Mesenchymal stem cell (in vitro differentiated cells and primary cell): ENCODE results near the gene CRYL1.
"Not testable (repeated sequence)": the region's sequence is repeated elsewhere in the genome, so short reads cannot be mapped to it uniquely, and the experiment has no call there.

Source experiments
- DNase-seq: peaks from one replicate; pipeline ENCODE4 v3.0.0-alpha.2; 2013
- H2AFZ ChIP-seq: one replicate; pipeline ENCODE4 v1.6.1; 2013; ENCODE audit warnings: low read depth, mild to moderate bottlenecking, control low read depth, inconsistent platforms, low read length, moderate library complexity
- H2AK5ac ChIP-seq: 2 replicates; pipeline ENCODE4 v1.6.1; 2013; ENCODE audit warnings: low read length, moderate library complexity, mild to moderate bottlenecking, inconsistent platforms; ENCODE audit not compliant: severe bottlenecking
- H2BK120ac ChIP-seq: one replicate; pipeline ENCODE4 v1.6.1; 2013; ENCODE audit warnings: low read depth, mild to moderate bottlenecking, inconsistent platforms, low read length, moderate library complexity
- H2BK12ac ChIP-seq, 2 experiments: one replicate each; pipeline ENCODE4 v1.6.1; 2013; ENCODE audit warnings: inconsistent platforms in 2 of 2, low read length in 2 of 2, mild to moderate bottlenecking in 2 of 2, moderate library complexity in 2 of 2, control low read depth in 1 of 2
- H2BK15ac ChIP-seq: one replicate; pipeline ENCODE4 v1.6.1; 2013; ENCODE audit warnings: mild to moderate bottlenecking, low read depth, inconsistent platforms; ENCODE audit not compliant: poor library complexity, severe bottlenecking
- H2BK5ac ChIP-seq: 2 replicates; pipeline ENCODE4 v1.6.1; 2013; ENCODE audit warnings: low read depth, mild to moderate bottlenecking, low read length, control low read depth, inconsistent platforms; ENCODE audit not compliant: poor library complexity, severe bottlenecking
- H3K14ac ChIP-seq, 2 experiments: one replicate each; pipeline ENCODE4 v1.6.1; 2013; ENCODE audit warnings: inconsistent platforms in 2 of 2, low read length in 2 of 2, control low read depth in 1 of 2, mild to moderate bottlenecking in 1 of 2, moderate library complexity in 1 of 2
- H3K18ac ChIP-seq, 2 experiments: one replicate each; pipeline ENCODE4 v1.6.1; 2013; ENCODE audit warnings: inconsistent platforms in 2 of 2, low read length in 2 of 2, control low read depth in 1 of 2, low read depth in 1 of 2, mild to moderate bottlenecking in 1 of 2
- H3K23ac ChIP-seq, 2 experiments: one replicate each; pipeline ENCODE4 v1.6.1; 2013; ENCODE audit warnings: inconsistent platforms in 2 of 2, low read length in 2 of 2, mild to moderate bottlenecking in 2 of 2, moderate library complexity in 2 of 2, control low read depth in 1 of 2
- H3K27ac ChIP-seq: 2 replicates; pipeline ENCODE4 v1.5.1; 2013; ENCODE audit warnings: mild to moderate bottlenecking, moderate library complexity, low read length, control low read depth, inconsistent platforms; ENCODE audit not compliant: poor library complexity, severe bottlenecking
- H3K27me3 ChIP-seq, 2 experiments: 2 replicates each; pipeline versions ENCODE4 v1.6.1 to v1.7.0; 2013; ENCODE audit warnings: low read length in 2 of 2, mild to moderate bottlenecking in 2 of 2, moderate library complexity in 2 of 2, control low read depth in 1 of 2, inconsistent platforms in 1 of 2; ENCODE audit not compliant: control insufficient read depth in 1 of 2, insufficient read depth in 1 of 2
- H3K36me3 ChIP-seq, 2 experiments: 2 replicates each; pipeline versions ENCODE4 v1.6.1 to v1.7.0; 2013; ENCODE audit warnings: low read length in 2 of 2, control low read depth in 1 of 2, inconsistent platforms in 1 of 2, low read depth in 1 of 2, mild to moderate bottlenecking in 1 of 2; ENCODE audit not compliant: insufficient read depth in 2 of 2, control insufficient read depth in 1 of 2
- H3K4ac ChIP-seq, 2 experiments: one replicate each; pipeline ENCODE4 v1.6.1; 2013; ENCODE audit warnings: inconsistent platforms in 2 of 2, low read length in 2 of 2, mild to moderate bottlenecking in 2 of 2, moderate library complexity in 2 of 2, control low read depth in 1 of 2, low read depth in 1 of 2
- H3K4me1 ChIP-seq: 2 replicates; pipeline ENCODE4 v1.6.1; 2013; ENCODE audit warnings: low read depth, low read length, control low read depth; ENCODE audit not compliant: control insufficient read depth, insufficient read depth
- H3K4me2 ChIP-seq: 2 replicates; pipeline ENCODE4 v1.6.1; 2013; ENCODE audit warnings: low read length, mild to moderate bottlenecking, inconsistent platforms; ENCODE audit not compliant: poor library complexity, severe bottlenecking
- H3K4me3 ChIP-seq, 2 experiments: 2 replicates each; pipeline versions ENCODE4 v1.5.1 to v1.7.0; 2013; ENCODE audit warnings: low read length in 2 of 2, mild to moderate bottlenecking in 2 of 2, control low read depth in 1 of 2, low read depth in 1 of 2; ENCODE audit not compliant: insufficient read depth in 1 of 2
- H3K79me1 ChIP-seq: replicated peaks from 2 replicates; pipeline ENCODE4 v1.6.1; 2013; ENCODE audit warnings: mild to moderate bottlenecking, control low read depth, low read length, inconsistent platforms; ENCODE audit not compliant: poor library complexity, severe bottlenecking
- H3K9ac ChIP-seq: 2 replicates; pipeline ENCODE4 v1.7.0; 2013; ENCODE audit warnings: mild to moderate bottlenecking, low read length, moderate library complexity
- H3K9me3 ChIP-seq: 2 replicates; pipeline ENCODE4 v1.7.0; 2013; ENCODE audit warnings: mild to moderate bottlenecking, low read length; ENCODE audit not compliant: control insufficient read depth
- H4K8ac ChIP-seq: one replicate; pipeline ENCODE4 v1.6.1; 2013; ENCODE audit warnings: inconsistent platforms, mild to moderate bottlenecking, low read length, moderate library complexity
- H4K91ac ChIP-seq: one replicate; pipeline ENCODE4 v1.6.1; 2013; ENCODE audit warnings: mild to moderate bottlenecking, low read length, inconsistent platforms
- WGBS: methylation state at CpG from one replicate; pipeline ENCODE4 v1.1.7; 2013; ENCODE audit warnings: mixed read lengths; 5-methylcytosine and 5-hydroxymethylcytosine counted together

The CRYL1 gene

GRCh38 chr13:20438801-20439200 lies 86.9 kb downstream of the CRYL1 start:
- 95% methylated on average over 5 of the region's 6 CpGs for WGBS
- no peak overlapping the region for H2AFZ ChIP-seq
- H3K9me3 ChIP-seq: no peaks in the 10 kb centered on the region
- H3K4me3 ChIP-seq: no peak overlapping the region
- no peak overlapping the region for H3K23ac ChIP-seq
- no peak overlapping the region for H3K18ac ChIP-seq
- no peak overlapping the region for H3K14ac ChIP-seq
- no peak overlapping the region for H3K4me2 ChIP-seq
- no peak overlapping the region for H2AK5ac ChIP-seq
- no peak for DNase-seq
- no peak overlapping the region for H4K8ac ChIP-seq
- no peaks in the 10 kb centered on the region for H3K4me1 ChIP-seq
- H4K91ac ChIP-seq: no peak overlapping the region
- H3K27ac ChIP-seq: no peak overlapping the region
- H2BK120ac ChIP-seq: no peak overlapping the region
- H2BK5ac ChIP-seq: no peak overlapping the region
- H3K27me3 ChIP-seq: no peaks in the 10 kb centered on the region
- H3K9ac ChIP-seq: no peak overlapping the region
- no peak overlapping the region for H2BK12ac ChIP-seq
- H2BK15ac ChIP-seq: no peak overlapping the region
- H3K4ac ChIP-seq: no peak overlapping the region
- no peaks in the 10 kb centered on the region for H3K79me1 ChIP-seq
- no peaks in the 10 kb centered on the region for H3K36me3 ChIP-seq

- no peak overlapping the region for H2BK12ac ChIP-seq
- H2AFZ ChIP-seq: no peak overlapping the region
- H2BK5ac ChIP-seq: no peak overlapping the region
- H3K18ac ChIP-seq: no peak overlapping the region
- H3K9ac ChIP-seq: no peak overlapping the region
- H3K4me1 ChIP-seq: no peaks in the 10 kb centered on the region
- no peak overlapping the region for H3K14ac ChIP-seq
- H3K27ac ChIP-seq: no peak overlapping the region
- H3K36me3 ChIP-seq: peaks cover 3 to 5% of the 10 kb centered on the region in 2 experiments
- no peaks in the 10 kb centered on the region for H3K9me3 ChIP-seq
- H4K8ac ChIP-seq: no peak overlapping the region
- H2AK5ac ChIP-seq: no peak overlapping the region
- no peaks in the 10 kb centered on the region for H3K27me3 ChIP-seq
- no peak overlapping the region for H3K23ac ChIP-seq
- no peak overlapping the region for H2BK15ac ChIP-seq
- no peak overlapping the region for H3K4me3 ChIP-seq
- H4K91ac ChIP-seq: no peak overlapping the region
- H2BK120ac ChIP-seq: no peak overlapping the region
- H3K4me2 ChIP-seq: no peak overlapping the region
- H3K79me1 ChIP-seq: no peaks in the 10 kb centered on the region
- no peak overlapping the region for H3K4ac ChIP-seq
- 94% methylated on average over 10 of the region's 10 CpGs for whole genome bisulfite sequencing
- no peak for DNase-seq
Observed at GRCh38 chr13:20436505-20436904, 89.2 kb downstream of the CRYL1 start.

- no peak overlapping the region for H3K9ac ChIP-seq
- H3K23ac ChIP-seq: no peak overlapping the region
- DNase-seq: no peak
- no peak overlapping the region for H2AK5ac ChIP-seq
- H2AFZ ChIP-seq: no peak overlapping the region
- H3K18ac ChIP-seq: no peak overlapping the region
- H3K9me3 ChIP-seq: no peaks in the 10 kb centered on the region
- no peak overlapping the region for H2BK5ac ChIP-seq
- H4K91ac ChIP-seq: no peak overlapping the region
- H3K79me1 ChIP-seq: no peaks in the 10 kb centered on the region
- peaks cover 8 to 9% of the 10 kb centered on the region in 2 experiments for H3K36me3 ChIP-seq
- H3K4me1 ChIP-seq: peaks cover 5% of the 10 kb centered on the region
- H3K4me2 ChIP-seq: no peak overlapping the region
- H3K27me3 ChIP-seq: no peaks in the 10 kb centered on the region
- no peak overlapping the region for H3K14ac ChIP-seq
- H3K27ac ChIP-seq: no peak overlapping the region
- no peak overlapping the region for H2BK12ac ChIP-seq
- no peak overlapping the region for H3K4me3 ChIP-seq
- H2BK15ac ChIP-seq: no peak overlapping the region
- H4K8ac ChIP-seq: no peak overlapping the region
- WGBS: 95% methylated on average over 53 of the region's 57 CpGs
- H2BK120ac ChIP-seq: no peak overlapping the region
- no peak overlapping the region for H3K4ac ChIP-seq
Observed at GRCh38 chr13:20435616-20436368, 89.9 kb downstream of the CRYL1 start.

- not testable (repeated sequence) for H3K4me2 ChIP-seq, H3K4me3 ChIP-seq, H2AFZ ChIP-seq, H3K27ac ChIP-seq, DNase-seq, H4K8ac ChIP-seq, H3K9me3 ChIP-seq, H3K27me3 ChIP-seq, H2AK5ac ChIP-seq, H4K91ac ChIP-seq, H3K79me1 ChIP-seq, H3K4ac ChIP-seq, H3K4me1 ChIP-seq, H2BK120ac ChIP-seq, H3K23ac ChIP-seq, H2BK15ac ChIP-seq, H3K14ac ChIP-seq, H3K18ac ChIP-seq, H2BK12ac ChIP-seq, H3K9ac ChIP-seq, H2BK5ac ChIP-seq
- peaks cover 10 to 12% of the 10 kb centered on the region in 2 experiments for H3K36me3 ChIP-seq
- WGBS: 98% methylated on average over 7 of the region's 9 CpGs
Observed at GRCh38 chr13:20434210-20434609, 91.4 kb downstream of the CRYL1 start.
